ENCODE results near the gene TMSB15C. TPM values are rescaled to one million over a fixed set of nuclear protein-coding genes. Genes with fewer than 3 reads are reported as not detected.
"Not testable (repeated sequence)": the region's sequence is repeated elsewhere in the genome, so short reads cannot be mapped to it uniquely, and the experiment has no call there.

Gene TMSB15C
- total RNA-seq, 1 donor from 2014 or later = 0.24 TPM

GRCh38 chrX:104062636-104063035, 13.4 kb downstream of the TMSB15C start:
- DNase-seq (ENCODE audit: low spot score); intact Hi-C loops (cut with DNase I): not testable (repeated sequence)

DNA sequence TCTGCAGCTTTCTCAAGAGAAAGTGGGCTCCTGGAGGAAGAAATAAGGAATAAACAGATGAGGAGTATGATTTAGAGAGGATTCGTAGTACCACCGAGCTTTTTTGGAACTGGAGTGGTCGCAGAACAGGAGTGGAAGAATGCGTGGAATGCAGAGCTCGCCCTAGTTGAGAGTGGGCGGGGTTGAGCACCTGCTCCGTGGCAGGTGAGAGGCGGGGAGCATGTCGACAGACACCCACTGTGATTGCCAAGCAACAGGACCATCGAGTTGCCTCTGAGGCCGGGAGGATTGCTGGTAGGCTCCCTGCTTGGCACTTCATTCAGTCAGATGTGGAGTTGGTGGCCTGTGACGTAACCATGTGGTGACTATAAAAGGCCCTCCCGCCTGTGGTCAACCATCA, 21.1 kb downstream of the TMSB15C start:
- intact Hi-C loops (cut with DNase I); DNase-seq (ENCODE audit: low spot score): not testable (repeated sequence)

- DNase-seq (ENCODE audit: low spot score) = no peak
- intact Hi-C loops (cut with DNase I) = no loop called here
These were observed 28.9 kb downstream of the TMSB15C start for GRCh38 chrX:104047171-104047570.

DNA sequence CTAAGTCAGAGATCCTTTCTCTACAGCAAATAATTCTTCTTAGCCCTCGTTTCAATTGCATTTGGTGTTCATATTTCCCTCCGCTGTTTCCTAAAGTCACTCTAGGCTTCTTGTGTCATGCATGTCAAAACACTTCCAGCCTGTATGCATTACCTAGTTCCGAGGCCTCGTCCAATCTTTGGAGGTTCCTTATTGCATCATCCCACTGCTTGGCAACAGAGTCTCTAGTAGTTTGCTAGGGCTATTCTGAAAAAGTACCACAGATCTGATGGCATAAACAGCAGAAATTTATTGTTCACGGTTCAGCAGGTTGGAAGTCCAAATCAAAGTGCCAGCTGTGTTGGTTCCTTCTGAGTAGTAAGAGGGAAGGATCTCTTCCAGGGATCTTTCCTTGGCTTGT, 30.4 kb downstream of the TMSB15C start:
- intact Hi-C loops (cut with DNase I) = no loop called here

GRCh38 chrX:104041003-104041402, 35.0 kb downstream of the TMSB15C start:
- intact Hi-C loops (cut with DNase I) = no loop called here
- DNase-seq (ENCODE audit: low spot score) = no peak

More for the DNA sequence above, 30.4 kb downstream of the TMSB15C start:
- no peak for DNase-seq (ENCODE audit: low spot score)

- intact Hi-C loops (cut with DNase I) = no loop called here
- DNase-seq (ENCODE audit: low spot score) = no peak
These were observed 36.1 kb downstream of the TMSB15C start, which contains the start of gene H2BW2 for GRCh38 chrX:104039689-104040505. TSS of gene H2BW2 (plus strand) at chrX:104039956. CDS start at chrX:104039995, 39 bp downstream.

Other genes starting within 250 kb of the TMSB15C start
- gene RAB9B, start 244.0 kb downstream of the TMSB15C start, total RNA-seq = 38.0 TPM
- 1.3 TPM for gene TMSB15B, start 113.6 kb downstream of the TMSB15C start, total RNA-seq
- not detected for gene H2BW1, start 62.5 kb downstream of the TMSB15C start, total RNA-seq
- gene H2BW2, start 36.3 kb downstream of the TMSB15C start, total RNA-seq = not detected
- 3.7 TPM for gene ZCCHC18, start 36.3 kb upstream of the TMSB15C start, total RNA-seq
- gene SLC25A53, start 80.8 kb upstream of the TMSB15C start, total RNA-seq = 10.9 TPM
- gene FAM199X, start 90.2 kb upstream of the TMSB15C start, total RNA-seq = 10.9 TPM
- not detected for gene ESX1, start 178.7 kb upstream of the TMSB15C start, total RNA-seq